ENCODE data around the gene PCDHGA8.
"Not testable (repeated sequence)": the region's sequence is repeated elsewhere in the genome, so short reads cannot be mapped to it uniquely, and the experiment has no call there.

PCDHGA8 gene

DNA sequence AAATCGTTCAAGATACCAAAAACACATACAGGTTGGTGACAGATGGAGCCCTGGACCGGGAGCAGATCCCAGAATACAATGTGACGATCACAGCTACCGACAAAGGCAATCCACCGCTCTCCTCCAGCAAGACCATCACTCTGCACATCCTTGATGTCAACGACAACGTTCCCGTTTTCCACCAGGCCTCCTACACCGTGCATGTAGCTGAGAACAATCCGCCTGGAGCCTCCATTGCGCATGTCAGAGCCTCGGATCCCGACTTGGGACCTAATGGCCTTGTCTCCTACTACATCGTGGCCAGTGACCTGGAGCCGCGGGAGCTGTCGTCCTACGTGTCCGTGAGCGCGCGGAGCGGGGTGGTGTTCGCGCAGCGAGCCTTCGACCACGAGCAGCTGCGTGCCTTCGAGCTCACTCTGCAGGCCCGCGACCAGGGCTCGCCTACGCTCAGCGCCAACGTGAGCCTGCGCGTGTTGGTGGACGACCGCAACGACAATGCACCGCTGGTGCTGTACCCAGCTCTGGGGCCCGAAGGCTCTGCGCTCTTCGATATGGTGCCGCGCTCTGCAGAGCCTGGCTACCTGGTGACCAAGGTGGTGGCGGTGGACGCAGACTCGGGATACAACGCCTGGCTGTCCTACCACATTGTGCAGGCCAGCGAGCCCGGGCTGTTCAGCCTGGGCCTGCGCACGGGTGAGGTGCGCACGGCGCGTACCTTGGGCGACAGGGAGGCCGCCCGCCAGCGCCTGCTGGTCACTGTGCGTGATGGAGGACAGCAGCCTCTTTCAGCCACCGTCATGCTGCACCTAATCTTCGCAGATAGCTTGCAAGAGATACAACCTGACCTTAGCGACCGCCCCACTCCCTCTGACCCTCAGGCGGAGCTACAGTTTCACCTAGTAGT lies 20.6 kb upstream of the PCDHGA8 start:
- DNase-seq (ENCODE audit: low spot score), result no peak

DNA sequence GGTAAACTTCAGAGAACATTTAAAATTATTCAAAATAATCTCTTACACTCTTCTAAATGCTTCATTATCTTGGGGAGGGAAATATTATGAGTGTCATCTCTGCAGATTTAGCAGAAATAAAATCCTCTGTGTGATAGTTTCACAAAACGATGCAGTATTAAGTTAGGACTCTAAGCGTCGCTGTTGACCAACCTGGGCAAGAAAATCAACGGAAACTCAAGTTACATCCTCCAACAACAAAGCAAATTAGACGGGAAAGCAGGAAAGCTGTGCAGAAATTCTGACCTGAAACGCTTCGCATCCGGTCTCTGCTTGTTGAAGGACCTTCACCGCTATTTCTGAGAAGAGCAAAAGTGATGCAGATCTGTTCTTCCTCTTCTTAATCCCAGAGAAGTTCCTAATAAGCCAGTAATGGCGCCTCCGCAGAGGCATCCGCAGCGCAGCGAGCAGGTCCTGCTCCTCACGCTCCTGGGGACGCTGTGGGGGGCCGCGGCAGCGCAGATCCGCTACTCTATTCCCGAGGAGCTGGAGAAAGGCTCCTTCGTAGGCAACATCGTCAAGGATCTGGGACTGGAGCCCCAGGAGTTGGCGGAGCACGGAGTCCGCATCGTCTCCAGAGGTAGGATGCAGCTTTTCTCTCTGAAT lies 18.6 kb upstream of the PCDHGA8 start, which contains the start of gene PCDHGA6:
Gene PCDHGA6 (plus strand): TSS at position 219 of the 645 bp plus-strand sequence. CDS start 193 bp downstream, at position 412.
- DNase-seq (ENCODE audit: low spot score), result no peak

DNA sequence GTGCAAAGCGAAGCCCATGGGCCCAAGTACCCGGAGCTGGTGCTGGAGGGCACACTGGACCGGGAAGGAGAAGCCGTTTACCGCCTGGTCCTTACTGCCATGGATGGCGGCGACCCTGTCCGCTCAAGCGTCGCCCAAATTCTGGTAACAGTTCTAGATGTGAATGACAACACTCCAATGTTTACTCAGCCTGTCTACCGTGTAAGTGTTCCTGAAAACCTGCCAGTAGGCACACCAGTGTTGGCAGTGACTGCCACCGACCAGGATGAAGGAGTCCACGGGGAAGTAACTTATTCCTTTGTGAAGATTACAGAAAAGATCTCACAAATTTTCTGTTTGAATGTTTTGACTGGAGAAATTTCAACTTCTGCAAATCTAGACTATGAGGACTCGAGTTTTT lies 17.8 kb upstream of the PCDHGA8 start:
- DNase-seq (ENCODE audit: low spot score), result no peak

DNA sequence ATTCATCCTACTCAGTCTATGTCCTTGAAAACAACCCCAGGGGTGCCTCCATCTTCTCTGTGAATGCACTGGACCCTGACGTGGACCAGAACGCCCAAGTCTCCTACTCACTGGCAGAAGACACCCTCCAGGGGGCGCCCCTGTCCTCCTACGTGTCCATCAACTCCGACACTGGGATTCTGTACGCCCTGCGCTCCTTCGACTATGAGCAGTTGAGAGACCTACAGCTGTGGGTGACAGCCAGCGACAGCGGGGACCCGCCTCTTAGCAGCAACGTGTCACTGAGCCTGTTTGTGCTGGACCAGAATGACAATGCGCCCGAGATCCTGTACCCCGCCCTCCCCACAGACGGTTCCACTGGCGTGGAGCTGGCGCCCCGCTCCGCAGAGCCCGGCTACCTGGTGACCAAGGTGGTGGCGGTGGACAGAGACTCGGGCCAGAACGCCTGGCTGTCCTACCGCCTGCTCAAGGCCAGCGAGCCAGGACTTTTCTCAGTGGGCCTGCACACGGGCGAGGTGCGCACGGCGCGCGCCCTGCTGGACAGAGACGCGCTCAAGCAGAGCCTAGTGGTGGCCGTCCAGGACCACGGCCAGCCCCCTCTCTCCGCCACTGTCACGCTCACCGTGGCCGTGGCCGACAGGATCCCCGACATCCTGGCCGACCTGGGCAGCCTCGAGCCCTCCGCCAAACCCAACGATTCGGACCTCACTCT lies 16.8 kb upstream of the PCDHGA8 start:
- not testable (repeated sequence) for DNase-seq (ENCODE audit: low spot score)

DNA sequence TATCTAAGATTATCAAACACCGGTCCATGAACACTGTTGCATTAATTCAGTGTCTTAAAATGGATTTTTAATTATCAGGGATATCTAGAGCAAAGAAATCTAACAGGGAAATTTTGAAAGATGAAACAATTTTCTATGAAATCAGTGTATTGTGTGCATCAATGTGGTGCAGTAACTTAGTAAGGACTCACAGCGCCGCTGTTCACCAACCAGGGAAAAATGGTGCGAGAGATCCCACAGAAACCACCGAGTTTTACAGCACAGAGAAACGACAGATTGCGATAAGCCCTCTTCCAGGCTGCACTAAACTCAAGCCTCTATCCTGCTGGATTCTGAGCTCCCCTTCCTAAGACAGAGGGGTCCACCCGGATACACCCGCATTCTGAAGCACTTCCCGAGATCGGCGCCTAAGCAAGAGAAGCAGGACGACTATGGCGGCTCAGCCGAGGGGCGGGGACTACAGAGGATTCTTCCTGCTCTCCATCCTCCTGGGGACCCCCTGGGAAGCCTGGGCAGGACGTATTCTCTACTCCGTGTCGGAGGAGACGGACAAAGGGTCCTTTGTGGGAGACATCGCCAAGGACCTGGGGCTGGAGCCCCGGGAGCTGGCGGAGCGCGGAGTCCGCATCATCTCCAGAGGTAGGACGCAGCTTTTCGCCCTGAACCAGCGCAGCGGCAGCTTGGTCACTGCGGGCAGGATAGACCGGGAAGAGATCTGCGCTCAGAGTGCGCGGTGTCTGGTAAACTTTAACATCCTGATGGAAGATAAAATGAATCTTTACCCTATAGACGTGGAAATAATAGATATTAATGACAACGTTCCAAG lies 9.8 kb upstream of the PCDHGA8 start, which contains the start of gene PCDHGA7:
Gene PCDHGA7 (plus strand): TSS at position 274 of the 826 bp plus-strand sequence. CDS start 158 bp downstream, at position 432.
- DNase-seq (ENCODE audit: low spot score), result no peak

DNA sequence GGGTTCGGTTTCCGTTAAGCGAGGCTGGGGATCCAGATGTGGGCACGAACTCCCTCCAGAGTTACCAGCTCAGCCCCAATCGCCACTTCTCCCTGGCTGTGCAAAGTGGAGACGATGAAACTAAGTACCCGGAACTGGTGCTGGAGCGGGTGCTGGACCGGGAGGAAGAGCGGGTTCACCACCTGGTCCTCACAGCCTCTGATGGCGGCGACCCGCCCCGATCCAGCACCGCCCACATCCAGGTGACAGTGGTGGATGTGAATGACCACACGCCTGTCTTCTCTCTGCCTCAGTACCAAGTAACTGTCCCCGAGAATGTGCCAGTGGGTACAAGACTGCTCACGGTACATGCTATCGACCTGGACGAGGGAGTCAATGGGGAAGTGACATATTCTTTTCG lies 9.1 kb upstream of the PCDHGA8 start:
- DNase-seq (ENCODE audit: low spot score), result no peak

DNA sequence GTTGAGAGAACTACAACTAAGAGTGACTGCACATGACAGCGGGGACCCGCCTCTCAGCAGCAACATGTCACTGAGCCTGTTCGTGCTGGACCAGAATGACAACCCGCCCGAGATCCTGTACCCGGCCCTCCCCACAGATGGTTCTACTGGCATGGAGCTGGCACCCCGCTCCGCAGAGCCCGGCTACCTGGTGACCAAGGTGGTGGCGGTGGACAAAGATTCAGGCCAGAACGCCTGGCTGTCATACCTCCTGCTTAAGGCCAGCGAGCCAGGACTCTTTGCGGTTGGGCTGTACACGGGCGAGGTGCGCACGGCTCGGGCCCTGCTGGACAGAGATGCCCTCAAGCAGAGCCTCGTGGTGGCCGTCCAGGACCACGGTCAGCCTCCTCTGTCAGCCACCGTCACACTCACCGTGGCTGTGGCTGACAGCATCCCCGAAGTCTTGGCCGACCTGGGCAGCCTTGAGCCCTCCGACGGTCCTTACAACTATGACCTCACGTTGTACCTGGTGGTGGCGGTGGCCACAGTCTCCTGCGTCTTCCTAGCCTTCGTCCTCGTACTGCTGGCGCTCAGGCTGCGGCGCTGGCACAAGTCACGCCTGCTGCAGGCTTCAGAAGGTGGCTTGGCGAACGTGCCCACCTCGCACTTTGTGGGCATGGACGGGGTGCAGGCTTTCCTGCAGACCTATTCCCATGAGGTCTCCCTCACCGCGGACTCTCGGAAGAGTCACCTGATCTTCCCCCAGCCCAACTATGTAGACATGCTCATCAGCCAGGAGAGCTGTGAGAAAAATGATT lies 7.8 kb upstream of the PCDHGA8 start:
- no peak for DNase-seq (ENCODE audit: low spot score)

DNA sequence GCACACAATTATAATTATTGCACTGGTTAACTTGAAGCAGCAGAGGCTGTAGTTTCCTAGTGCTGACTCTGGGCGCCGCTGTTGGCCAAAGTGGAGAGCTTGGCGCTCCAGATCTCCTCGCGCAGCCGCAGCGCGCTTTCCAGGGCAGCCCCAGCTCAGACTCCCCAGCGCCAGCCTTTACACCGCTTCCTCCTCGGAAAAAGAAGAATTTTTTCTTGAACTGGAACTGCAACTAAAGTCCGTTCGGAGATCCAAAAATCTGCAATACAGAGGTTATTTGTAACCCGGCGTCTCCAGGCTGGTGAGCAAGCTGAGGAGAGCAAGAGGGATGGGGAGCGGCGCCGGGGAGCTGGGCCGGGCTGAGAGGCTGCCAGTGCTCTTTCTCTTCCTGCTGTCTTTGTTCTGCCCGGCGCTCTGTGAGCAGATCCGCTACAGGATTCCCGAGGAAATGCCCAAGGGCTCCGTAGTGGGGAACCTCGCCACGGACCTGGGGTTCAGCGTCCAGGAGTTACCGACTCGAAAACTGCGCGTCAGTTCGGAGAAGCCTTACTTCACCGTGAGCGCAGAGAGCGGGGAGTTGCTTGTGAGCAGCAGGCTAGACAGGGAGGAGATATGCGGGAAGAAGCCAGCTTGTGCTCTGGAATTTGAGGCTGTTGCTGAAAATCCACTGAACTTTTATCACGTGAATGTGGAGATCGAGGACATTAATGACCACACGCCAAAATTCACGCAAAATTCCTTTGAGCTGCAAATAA lies 4.7 kb upstream of the PCDHGA8 start, which contains the start of gene PCDHGB4:
Gene PCDHGB4 (plus strand): TSS at position 142 of the 755 bp plus-strand sequence. CDS start 187 bp downstream, at position 329.
- DNase-seq (ENCODE audit: low spot score), result not testable (repeated sequence)

DNA sequence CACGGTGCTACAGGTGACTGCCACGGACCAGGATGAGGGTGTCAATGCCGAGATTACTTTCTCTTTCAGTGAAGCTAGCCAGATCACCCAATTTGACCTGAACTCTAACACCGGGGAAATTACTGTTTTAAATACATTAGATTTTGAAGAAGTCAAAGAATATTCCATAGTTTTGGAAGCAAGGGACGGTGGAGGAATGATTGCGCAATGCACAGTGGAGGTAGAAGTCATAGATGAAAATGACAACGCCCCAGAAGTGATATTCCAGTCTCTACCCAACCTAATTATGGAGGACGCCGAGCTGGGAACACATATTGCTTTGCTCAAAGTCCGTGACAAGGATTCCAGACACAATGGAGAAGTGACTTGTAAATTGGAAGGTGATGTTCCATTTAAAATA lies 3.8 kb upstream of the PCDHGA8 start:
- no peak for DNase-seq (ENCODE audit: low spot score)

DNA sequence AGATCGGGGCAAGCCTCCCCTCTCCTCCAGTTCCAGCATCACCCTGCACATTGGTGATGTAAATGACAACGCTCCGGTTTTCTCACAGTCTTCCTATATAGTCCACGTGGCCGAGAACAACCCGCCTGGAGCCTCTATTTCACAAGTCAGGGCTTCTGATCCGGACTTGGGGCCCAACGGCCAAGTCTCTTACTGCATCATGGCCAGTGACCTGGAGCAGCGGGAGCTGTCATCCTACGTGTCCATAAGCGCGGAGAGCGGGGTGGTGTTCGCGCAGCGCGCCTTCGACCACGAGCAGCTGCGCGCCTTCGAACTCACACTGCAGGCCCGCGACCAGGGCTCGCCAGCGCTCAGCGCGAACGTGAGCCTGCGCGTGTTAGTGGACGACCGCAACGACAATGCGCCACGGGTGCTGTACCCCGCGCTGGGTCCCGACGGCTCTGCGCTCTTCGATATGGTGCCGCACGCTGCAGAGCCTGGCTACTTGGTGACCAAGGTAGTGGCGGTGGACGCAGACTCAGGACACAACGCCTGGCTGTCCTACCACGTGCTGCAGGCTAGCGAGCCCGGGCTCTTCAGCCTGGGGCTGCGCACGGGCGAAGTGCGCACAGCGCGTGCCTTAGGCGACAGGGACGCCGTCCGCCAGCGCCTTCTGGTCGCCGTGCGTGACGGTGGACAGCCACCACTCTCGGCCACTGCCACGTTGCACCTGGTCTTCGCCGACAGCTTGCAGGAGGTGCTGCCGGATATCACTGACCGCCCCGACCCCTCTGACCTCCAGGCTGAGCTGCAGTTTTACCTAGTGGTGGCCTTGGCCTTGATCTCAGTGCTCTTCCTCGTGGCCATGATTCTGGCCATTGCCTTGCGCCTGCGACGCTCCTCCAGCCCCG lies 3.0 kb upstream of the PCDHGA8 start:
- no peak for DNase-seq (ENCODE audit: low spot score)

DNA sequence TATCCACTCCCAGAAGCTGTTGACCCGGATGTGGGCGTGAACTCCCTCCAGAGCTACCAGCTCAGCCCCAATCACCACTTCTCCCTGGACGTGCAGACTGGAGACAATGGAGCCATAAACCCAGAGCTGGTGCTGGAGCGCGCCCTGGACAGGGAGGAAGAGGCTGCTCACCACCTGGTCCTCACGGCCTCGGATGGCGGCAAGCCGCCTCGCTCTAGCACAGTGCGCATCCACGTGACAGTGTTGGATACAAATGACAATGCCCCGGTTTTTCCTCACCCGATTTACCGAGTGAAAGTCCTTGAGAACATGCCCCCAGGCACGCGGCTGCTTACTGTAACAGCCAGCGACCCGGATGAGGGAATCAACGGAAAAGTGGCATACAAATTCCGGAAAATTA lies 834 bp downstream of the PCDHGA8 start:
- DNase-seq (ENCODE audit: low spot score), result no peak

DNA sequence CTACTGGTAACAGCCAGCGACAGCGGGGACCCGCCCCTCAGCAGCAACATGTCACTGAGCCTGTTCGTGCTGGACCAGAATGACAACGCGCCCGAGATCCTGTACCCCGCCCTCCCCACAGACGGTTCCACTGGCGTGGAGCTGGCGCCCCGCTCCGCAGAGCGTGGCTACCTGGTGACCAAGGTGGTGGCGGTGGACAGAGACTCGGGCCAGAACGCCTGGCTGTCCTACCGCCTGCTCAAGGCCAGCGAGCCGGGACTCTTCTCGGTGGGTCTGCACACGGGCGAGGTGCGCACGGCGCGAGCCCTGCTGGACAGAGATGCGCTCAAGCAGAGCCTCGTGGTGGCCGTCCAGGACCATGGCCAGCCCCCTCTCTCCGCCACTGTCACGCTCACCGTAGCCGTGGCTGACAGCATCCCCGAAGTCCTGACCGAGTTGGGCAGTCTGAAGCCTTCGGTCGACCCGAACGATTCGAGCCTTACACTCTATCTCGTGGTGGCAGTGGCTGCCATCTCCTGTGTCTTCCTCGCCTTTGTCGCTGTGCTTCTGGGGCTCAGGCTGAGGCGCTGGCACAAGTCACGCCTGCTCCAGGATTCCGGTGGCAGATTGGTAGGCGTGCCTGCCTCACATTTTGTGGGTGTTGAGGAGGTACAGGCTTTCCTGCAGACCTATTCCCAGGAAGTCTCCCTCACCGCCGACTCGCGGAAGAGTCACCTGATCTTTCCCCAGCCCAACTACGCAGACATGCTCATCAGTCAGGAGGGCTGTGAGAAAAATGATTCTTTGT lies 2.2 kb downstream of the PCDHGA8 start:
- not testable (repeated sequence) for DNase-seq (ENCODE audit: low spot score)

DNA sequence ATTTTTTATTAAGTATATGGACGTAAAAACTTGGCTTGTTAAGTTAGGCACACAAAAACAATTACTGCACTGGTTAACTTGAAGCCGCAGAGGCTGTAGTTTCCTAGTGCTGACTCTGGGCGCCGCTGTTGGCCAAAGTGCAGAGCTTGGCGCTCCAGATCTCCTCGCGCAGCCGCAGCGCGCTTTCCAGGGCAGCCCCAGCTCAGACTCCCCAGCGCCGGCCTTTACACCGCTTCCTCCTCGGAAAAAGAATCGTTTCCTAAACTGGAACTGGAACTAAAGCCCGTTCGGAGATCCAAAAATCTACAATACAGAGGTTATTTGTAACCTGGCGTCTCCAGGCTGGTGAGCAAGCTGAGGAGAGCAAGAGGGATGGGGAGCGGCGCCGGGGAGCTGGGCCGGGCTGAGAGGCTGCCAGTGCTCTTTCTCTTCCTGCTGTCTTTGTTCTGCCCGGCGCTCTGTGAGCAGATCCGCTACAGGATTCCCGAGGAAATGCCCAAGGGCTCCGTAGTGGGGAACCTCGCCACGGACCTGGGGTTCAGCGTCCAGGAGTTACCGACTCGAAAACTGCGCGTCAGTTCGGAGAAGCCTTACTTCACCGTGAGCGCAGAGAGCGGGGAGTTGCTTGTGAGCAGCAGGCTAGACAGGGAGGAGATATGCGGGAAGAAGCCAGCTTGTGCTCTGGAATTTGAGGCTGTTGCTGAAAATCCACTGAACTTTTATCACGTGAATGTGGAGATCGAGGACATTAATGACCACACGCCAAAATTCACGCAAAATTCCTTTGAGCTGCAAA lies 5.5 kb downstream of the PCDHGA8 start, which contains the start of gene PCDHGB5:
Gene PCDHGB5 (plus strand): TSS at position 192 of the 796 bp plus-strand sequence. CDS start 181 bp downstream, at position 373.
- DNase-seq (ENCODE audit: low spot score), result not testable (repeated sequence)

DNA sequence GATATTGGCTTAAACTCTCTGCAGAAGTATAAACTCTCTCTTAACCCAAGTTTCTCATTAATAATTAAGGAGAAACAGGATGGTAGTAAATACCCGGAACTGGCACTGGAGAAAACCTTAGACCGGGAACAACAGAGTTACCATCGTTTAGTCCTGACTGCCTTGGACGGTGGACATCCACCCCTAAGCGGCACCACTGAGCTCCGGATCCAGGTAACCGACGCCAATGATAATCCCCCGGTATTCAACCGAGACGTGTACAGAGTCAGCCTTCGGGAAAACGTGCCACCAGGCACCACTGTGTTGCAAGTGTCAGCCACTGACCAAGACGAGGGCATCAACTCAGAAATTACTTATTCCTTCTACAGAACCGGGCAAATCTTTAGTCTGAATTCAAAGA lies 6.2 kb downstream of the PCDHGA8 start:
- DNase-seq (ENCODE audit: low spot score), result no peak

DNA sequence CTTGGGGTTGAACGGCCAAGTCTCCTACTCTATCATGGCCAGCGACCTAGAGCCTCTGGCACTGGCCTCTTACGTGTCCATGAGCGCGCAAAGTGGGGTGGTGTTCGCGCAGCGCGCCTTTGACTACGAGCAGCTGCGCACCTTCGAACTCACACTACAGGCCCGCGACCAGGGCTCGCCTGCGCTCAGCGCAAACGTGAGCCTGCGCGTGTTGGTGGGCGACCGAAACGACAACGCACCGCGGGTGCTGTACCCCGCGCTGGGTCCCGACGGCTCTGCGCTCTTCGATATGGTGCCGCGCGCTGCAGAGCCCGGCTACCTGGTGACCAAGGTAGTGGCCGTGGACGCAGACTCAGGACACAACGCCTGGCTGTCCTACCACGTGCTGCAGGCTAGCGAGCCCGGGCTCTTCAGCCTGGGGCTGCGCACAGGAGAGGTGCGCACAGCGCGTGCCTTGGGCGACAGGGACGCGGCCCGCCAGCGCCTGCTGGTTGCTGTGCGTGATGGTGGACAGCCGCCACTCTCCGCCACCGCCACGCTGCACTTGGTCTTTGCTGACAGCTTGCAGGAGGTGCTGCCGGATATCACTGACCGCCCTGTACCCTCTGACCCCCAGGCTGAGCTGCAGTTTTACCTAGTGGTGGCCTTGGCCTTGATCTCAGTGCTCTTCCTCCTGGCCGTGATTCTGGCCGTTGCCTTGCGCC lies 7.3 kb downstream of the PCDHGA8 start:
- DNase-seq (ENCODE audit: low spot score), result no peak

DNA sequence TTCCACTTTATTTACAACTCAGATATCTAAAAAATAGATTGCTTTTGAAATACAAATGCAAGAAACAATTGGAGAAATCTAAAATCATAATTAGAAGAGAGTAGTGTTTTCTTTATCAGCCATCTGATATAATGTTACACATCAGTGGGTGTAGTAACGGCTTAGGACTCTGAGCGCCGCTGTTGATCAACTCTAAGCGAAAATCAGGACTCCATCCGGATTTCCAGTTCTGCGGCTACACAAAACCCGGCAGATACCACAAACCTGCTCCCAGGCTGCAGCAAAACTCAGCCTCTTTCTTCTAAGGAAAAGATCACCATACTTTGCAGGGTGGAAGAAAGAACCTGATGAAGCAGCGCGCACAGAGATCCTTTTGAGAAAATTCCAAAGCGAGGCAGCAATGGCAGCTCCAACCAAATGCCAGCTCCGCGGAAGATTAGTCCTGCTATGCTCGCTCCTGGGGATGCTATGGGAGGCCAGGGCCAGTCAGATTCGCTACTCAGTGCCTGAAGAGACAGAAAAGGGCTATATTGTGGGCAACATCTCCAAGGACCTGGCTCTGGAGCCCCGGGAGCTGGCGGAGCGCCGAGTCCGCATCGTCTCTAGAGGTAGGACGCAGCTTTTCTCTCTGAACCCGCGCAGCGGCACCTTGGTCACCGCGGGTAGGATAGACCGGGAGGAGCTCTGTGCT lies 10.3 kb downstream of the PCDHGA8 start, which contains the start of gene PCDHGA9:
Gene PCDHGA9 (plus strand): TSS at position 226 of the 691 bp plus-strand sequence. CDS start 175 bp downstream, at position 401.
- DNase-seq (ENCODE audit: low spot score), result no peak

Measured in RKO (cell line).